Measurements from ENCODE around the gene RAB29.

DNA sequence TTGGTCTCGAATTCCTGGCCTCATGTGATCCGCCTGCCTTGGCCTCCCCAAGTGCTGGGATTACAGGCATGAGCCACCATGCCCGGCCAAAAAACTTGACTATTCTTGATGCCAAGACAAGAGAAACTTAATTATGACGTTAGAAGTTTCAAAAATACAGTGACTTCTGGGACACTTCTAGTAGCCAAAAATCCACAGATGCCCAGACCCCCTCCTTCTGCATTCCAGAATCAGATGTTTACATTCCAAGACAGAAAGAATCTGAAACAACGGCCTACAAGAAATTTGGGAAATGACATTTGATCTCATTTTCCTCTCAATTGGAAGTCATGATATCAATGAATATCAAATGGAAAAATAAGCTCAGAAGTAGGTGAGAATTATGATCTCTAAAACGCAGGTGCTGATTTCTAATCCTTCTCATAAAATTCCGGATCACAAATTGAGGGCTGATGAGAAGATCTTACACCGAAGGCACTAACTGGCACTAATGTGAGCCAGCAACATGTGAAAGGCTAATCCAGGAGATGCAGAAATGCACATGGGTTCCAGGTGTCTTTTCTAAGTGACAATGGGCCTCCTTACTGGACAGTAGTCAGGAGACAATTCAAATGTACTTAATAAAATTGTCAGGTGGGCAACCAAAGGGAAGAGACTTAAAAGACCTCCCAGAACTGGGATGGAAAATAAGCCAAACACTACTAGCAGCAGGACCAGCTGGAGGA is 5.5 kb downstream of the RAB29 start:
- TF ChIP-seq POLR2A (IDR thresholded peaks at IDR 0.05) (no peak), POLR2AphosphoS5 (IDR thresholded peaks at IDR 0.05) (no peak)
- TF ChIP-seq, protein P1, sequence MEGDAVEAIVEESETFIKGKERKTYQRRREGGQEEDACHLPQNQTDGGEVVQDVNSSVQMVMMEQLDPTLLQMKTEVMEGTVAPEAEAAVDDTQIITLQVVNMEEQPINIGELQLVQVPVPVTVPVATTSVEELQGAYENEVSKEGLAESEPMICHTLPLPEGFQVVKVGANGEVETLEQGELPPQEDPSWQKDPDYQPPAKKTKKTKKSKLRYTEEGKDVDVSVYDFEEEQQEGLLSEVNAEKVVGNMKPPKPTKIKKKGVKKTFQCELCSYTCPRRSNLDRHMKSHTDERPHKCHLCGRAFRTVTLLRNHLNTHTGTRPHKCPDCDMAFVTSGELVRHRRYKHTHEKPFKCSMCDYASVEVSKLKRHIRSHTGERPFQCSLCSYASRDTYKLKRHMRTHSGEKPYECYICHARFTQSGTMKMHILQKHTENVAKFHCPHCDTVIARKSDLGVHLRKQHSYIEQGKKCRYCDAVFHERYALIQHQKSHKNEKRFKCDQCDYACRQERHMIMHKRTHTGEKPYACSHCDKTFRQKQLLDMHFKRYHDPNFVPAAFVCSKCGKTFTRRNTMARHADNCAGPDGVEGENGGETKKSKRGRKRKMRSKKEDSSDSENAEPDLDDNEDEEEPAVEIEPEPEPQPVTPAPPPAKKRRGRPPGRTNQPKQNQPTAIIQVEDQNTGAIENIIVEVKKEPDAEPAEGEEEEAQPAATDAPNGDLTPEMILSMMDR (IDR thresholded peaks at IDR 0.05): no peak

Measured in stomach (tissue), 4 donors.